DND-41 (cell line): ENCODE data around the gene MMP17.

Source experiments
- EZH2 ChIP-seq: IDR thresholded peaks from 3 replicates; pipeline ENCODE4 v1.6.1; 2012; ENCODE audit warnings: borderline replicate concordance, low read depth, mild to moderate bottlenecking, moderate library complexity, low read length, inconsistent platforms; ENCODE audit not compliant: severe bottlenecking
- TF ChIP-seq, protein P1 (sequence below): IDR thresholded peaks from 2 replicates; pipeline ENCODE4 v1.5.1; 2012; ENCODE audit warnings: borderline replicate concordance, low read length, moderate library complexity, mild to moderate bottlenecking; ENCODE audit not compliant: poor library complexity, severe bottlenecking; ENCODE audit errors: extremely low read depth

DNA sequence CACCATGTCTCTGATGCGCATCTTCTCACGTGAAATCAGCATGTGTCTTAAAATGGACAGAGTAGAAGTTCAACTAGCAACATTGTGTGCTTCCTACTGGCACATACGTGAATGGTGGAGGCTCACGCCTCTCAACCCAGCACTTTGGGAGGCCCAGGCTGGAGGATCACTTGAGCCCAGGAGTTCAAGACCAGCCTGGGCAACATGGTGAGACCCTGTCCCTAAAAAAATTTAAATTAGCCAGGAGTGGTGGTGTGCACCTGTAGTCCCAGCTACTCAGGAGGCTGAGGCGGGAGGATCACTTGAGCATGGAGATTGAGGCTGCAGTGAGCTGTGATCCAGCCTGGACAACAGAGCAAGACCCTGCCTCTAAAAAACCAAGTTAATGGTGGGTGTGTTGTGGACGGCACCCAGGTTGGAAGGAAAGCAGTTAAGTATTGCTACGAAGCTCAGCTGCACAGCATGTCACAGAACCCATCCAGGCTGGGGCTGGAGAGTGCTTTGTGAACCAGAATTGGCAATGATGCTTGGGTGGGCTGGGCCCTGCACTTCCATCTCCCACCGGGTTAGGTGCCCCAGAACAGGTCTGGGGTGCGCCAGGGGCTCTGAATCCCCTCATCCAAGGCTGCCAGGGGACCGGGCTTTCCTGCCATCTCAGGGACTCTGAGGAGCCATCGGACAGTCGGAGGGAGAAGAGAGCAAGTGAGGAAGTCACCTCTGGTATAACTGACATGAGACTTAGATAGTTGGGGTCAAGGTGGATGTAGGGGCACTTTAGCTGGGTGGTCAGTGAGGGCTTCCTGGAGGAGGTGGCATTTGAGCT lies 33.3 kb downstream of the MMP17 start:
- TF ChIP-seq, protein P1, sequence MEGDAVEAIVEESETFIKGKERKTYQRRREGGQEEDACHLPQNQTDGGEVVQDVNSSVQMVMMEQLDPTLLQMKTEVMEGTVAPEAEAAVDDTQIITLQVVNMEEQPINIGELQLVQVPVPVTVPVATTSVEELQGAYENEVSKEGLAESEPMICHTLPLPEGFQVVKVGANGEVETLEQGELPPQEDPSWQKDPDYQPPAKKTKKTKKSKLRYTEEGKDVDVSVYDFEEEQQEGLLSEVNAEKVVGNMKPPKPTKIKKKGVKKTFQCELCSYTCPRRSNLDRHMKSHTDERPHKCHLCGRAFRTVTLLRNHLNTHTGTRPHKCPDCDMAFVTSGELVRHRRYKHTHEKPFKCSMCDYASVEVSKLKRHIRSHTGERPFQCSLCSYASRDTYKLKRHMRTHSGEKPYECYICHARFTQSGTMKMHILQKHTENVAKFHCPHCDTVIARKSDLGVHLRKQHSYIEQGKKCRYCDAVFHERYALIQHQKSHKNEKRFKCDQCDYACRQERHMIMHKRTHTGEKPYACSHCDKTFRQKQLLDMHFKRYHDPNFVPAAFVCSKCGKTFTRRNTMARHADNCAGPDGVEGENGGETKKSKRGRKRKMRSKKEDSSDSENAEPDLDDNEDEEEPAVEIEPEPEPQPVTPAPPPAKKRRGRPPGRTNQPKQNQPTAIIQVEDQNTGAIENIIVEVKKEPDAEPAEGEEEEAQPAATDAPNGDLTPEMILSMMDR: no peak
- no peak for TF ChIP-seq EZH2
